GM23248 (cell line): Measurements from ENCODE around the gene FCRLB. TPM values are rescaled to one million over a fixed set of nuclear protein-coding genes. Genes with fewer than 3 reads are reported as not detected.
A peak's percentile ranks its signal among the peaks of the same experiment; 100 is the strongest.

Source experiments
- DNase-seq: peaks from one replicate; pipeline ENCODE4 v3.0.0-alpha.2; 2015
- H2AFZ ChIP-seq: fragments of 200-600 bp; sonication (generic); 2 replicates; pipeline ENCODE4 v1.6.1; 2016; ENCODE audit warnings: antibody characterized with exemption
- H3F3A ChIP-seq: fragments of 200-600 bp; sonication (generic); 2 replicates; pipeline ENCODE4 v1.6.1; 2016; ENCODE audit warnings: mild to moderate bottlenecking, antibody characterized with exemption, mixed run types; ENCODE audit not compliant: insufficient read depth
- H3K27ac ChIP-seq: fragments of 200-600 bp; sonication (generic); 2 replicates; pipeline ENCODE4 v1.5.1; 2016; ENCODE audit warnings: mild to moderate bottlenecking
- H3K27me3 ChIP-seq: fragments of 200-600 bp; sonication (generic); replicated peaks from 2 replicates; pipeline ENCODE4 v1.6.1; 2016; ENCODE audit warnings: mild to moderate bottlenecking; ENCODE audit not compliant: insufficient read depth
- H3K36me3 ChIP-seq: fragments of 200-600 bp; sonication (generic); 2 replicates; pipeline ENCODE4 v1.6.1; 2016; ENCODE audit warnings: low read depth, mild to moderate bottlenecking
- H3K4me1 ChIP-seq: fragments of 200-600 bp; sonication (generic); 2 replicates; pipeline ENCODE4 v1.6.1; 2016; ENCODE audit warnings: mild to moderate bottlenecking; ENCODE audit not compliant: insufficient read depth
- H3K4me2 ChIP-seq: fragments of 200-600 bp; sonication (generic); one replicate; pipeline ENCODE4 v1.6.1; 2016; ENCODE audit warnings: mild to moderate bottlenecking; ENCODE audit not compliant: unreplicated experiment
- H3K4me3 ChIP-seq: fragments of 200-600 bp; sonication (generic); 2 replicates; pipeline ENCODE4 v1.5.1; 2016; ENCODE audit warnings: mild to moderate bottlenecking
- H3K79me2 ChIP-seq: fragments of 200-600 bp; sonication (generic); 2 replicates; pipeline ENCODE4 v1.6.1; 2016; ENCODE audit warnings: mild to moderate bottlenecking; ENCODE audit not compliant: insufficient read depth
- H3K9ac ChIP-seq: fragments of 200-600 bp; sonication (generic); 2 replicates; pipeline ENCODE4 v1.6.1; 2016; ENCODE audit warnings: mild to moderate bottlenecking
- H3K9me2 ChIP-seq: fragments of 200-600 bp; sonication (generic); 2 replicates; pipeline ENCODE4 v1.6.1; 2016; ENCODE audit warnings: mixed run types, mild to moderate bottlenecking, moderate library complexity; ENCODE audit not compliant: insufficient read depth
- H3K9me3 ChIP-seq: fragments of 200-600 bp; sonication (generic); one replicate; pipeline ENCODE4 v1.6.1; 2017; ENCODE audit warnings: low read depth
- H4K20me1 ChIP-seq: fragments of 200-600 bp; sonication (generic); 2 replicates; pipeline ENCODE4 v1.6.0; 2016; ENCODE audit not compliant: insufficient read depth
- EZH2 ChIP-seq: fragments of 200-600 bp; sonication (generic); IDR thresholded peaks from 2 replicates; pipeline ENCODE4 v1.6.1; 2018; ENCODE audit warnings: antibody characterized with exemption, mild to moderate bottlenecking; ENCODE audit not compliant: insufficient read depth, poor library complexity, severe bottlenecking
- EZH2phosphoT487 ChIP-seq: fragments of 200-600 bp; sonication (generic); IDR thresholded peaks from 2 replicates; pipeline ENCODE4 v1.6.1; 2018; ENCODE audit warnings: antibody characterized with exemption, moderate library complexity, mild to moderate bottlenecking, low read depth; ENCODE audit not compliant: insufficient read depth
- WGBS, 2 experiments: methylation state at CpG; one replicate each; pipeline ENCODE4 v1.1.6; 2015 to 2017; ENCODE audit warnings: low lambda C conversion rate in 2 of 2, low coverage in 1 of 2; ENCODE audit errors: missing lambda C conversion rate in 2 of 2; 5-methylcytosine and 5-hydroxymethylcytosine counted together
- in situ Hi-C: fragments of 300-500 bp; cut with MboI; formaldehyde crosslinking; loops from 2 replicates; pipeline ENCODE4 v1.15.0; 2020
- polyA plus RNA-seq: library from polyadenylated mRNA; unstranded; fragments of >200 nt; fragmentation: Nextera tagmentation; extraction: Ambion mirVana; gene quantifications from 2 replicates; pipeline ENCODE4 v1.2.1, GENCODE V29; 2016
- total RNA-seq: library from RNA; depleted of rRNA; stranded (reverse); fragments of >200 nt; shearing (Covaris generic); gene quantifications from 2 replicates; pipeline ENCODE4 v1.2.3, GENCODE V29; 2014

Gene FCRLB
- total and polyA plus RNA-seq, 2 experiments from 2014 or later: 9.4 to 14.5 TPM

DNA sequence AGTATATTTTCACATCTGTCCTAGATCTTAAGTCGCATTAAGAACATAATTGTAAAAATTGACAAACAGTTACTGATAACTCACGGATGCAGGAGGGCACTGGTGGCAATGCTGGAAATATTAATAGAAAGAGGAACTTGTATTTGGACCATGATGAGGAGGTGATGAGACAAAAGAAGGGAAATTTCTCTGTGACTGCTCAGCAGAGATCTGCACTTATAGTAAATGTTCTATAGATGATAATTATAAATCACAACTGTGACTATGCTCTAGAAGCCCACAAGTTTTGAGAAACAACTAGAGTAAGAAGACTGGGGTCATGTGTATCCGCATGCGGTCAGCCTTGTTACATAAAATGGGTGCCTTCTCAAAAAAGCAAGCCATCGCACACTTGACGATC is 19.6 kb downstream of the FCRLB start:
- in situ Hi-C loops: loop anchor here (10.0 kb wide), 1 partner anchor 256 kb away; no protein-coding TSS in a partner anchor
- H3K4me2 ChIP-seq: no peak overlapping the region
- no peaks in the 10 kb centered on the region for H3K9me2 ChIP-seq
- no peaks in the 10 kb centered on the region for H3K79me2 ChIP-seq
- no peaks in the 10 kb centered on the region for H4K20me1 ChIP-seq
- H2AFZ ChIP-seq: no peak overlapping the region
- H3K4me1 ChIP-seq: peaks cover 39% of the 10 kb centered on the region
- no peak overlapping the region for H3K27ac ChIP-seq
- no peak overlapping the region for H3K4me3 ChIP-seq
- no peak for DNase-seq
- no peak for TF ChIP-seq EZH2
- TF ChIP-seq EZH2phosphoT487: no peak
- H3K36me3 ChIP-seq: no peaks in the 10 kb centered on the region
- WGBS, 2 experiments: 74 to 75% methylated on average over 6 of the region's 6 CpGs
- no peaks in the 10 kb centered on the region for H3K9me3 ChIP-seq
- H3F3A ChIP-seq: 0 out of 2 replicates have a peak, but pooled peaks cover 9% of the 10 kb centered on the region
- no peak overlapping the region for H3K9ac ChIP-seq
- no peaks in the 10 kb centered on the region for H3K27me3 ChIP-seq

DNA sequence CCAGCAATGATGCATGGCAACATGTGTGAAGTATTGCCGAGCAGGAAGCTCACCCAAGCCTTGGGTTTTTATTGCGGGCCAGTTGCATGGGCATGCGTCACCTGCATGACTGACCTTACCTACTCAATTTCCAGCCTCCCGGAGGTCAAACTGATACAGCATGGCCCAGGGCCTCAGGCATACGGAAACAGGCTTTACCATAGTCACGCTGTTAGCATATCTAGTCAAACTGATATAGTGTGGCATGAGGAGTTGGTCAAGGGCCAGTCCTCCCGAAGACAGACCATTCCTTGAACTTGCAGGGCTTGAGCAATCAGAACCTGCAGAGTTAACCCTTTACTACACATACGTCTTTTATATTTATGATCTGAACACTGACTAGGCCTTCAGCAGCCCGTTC is 21.9 kb downstream of the FCRLB start:
- no peak overlapping the region for H3K27ac ChIP-seq
- H3K27me3 ChIP-seq: no peaks in the 10 kb centered on the region
- peak overlapping the region; percentile 61; the same call in 1 of the 2 replicates for H3K9ac ChIP-seq
- peaks cover 17% of the 10 kb centered on the region for H3K4me1 ChIP-seq
- no peak for DNase-seq
- 76 to 79% methylated on average over 9 of the region's 9 CpGs for WGBS, 2 experiments
- H3K4me3 ChIP-seq: no peak overlapping the region
- H3K9me2 ChIP-seq: no peaks in the 10 kb centered on the region
- no peaks in the 10 kb centered on the region for H3K36me3 ChIP-seq
- in situ Hi-C loops: loop anchor here (10.0 kb wide), 1 partner anchor 258 kb away; no protein-coding TSS in a partner anchor
- no peaks in the 10 kb centered on the region for H3K79me2 ChIP-seq
- no peak overlapping the region for H3K4me2 ChIP-seq
- no peaks in the 10 kb centered on the region for H4K20me1 ChIP-seq
- no peaks in the 10 kb centered on the region for H3K9me3 ChIP-seq
- TF ChIP-seq EZH2 (no peak), EZH2phosphoT487 (no peak)
- H2AFZ ChIP-seq: no peak overlapping the region
- no peaks in the 10 kb centered on the region for H3F3A ChIP-seq

DNA sequence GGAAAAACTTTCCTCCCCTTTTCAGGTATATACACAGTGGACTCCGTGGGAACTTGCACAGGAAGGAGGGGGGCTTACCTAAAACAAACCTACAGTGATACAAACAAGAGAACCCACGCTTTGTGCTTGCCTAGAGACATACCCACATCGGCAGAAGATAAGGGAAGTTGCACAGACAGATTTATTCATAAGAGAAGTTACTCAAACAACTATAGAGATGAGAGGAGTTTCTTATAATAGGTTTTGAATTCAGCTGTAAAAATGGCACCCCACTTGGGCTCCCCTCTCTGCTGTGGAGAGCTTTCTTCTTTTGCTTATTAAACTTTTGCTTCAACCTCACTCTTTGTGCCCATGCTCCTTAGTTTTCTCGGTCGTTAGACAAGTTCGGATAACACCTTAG is 26.5 kb downstream of the FCRLB start:
- Histone ChIP-seq H3K4me2 (no peak overlapping the region), H3K9me2 (no peaks in the 10 kb centered on the region), H3K79me2 (peaks cover 27% of the 10 kb centered on the region), H3F3A (no peaks in the 10 kb centered on the region), H3K9me3 (no peaks in the 10 kb centered on the region), H4K20me1 (no peaks in the 10 kb centered on the region), H3K27ac (no peak overlapping the region), H3K36me3 (peaks cover 18% of the 10 kb centered on the region), H3K4me3 (no peak overlapping the region), H3K9ac (no peak overlapping the region), H3K27me3 (no peaks in the 10 kb centered on the region), H2AFZ (no peak overlapping the region), H3K4me1 (peaks cover 31% of the 10 kb centered on the region)
- TF ChIP-seq EZH2: no peak
- no peak for TF ChIP-seq EZH2phosphoT487
- DNase-seq: no peak
- 77% methylated on average over 6 of the region's 6 CpGs for WGBS, 2 experiments
- in situ Hi-C loops: loop anchor here (10.0 kb wide), 1 partner anchor 263 kb away; no protein-coding TSS in a partner anchor

DNA sequence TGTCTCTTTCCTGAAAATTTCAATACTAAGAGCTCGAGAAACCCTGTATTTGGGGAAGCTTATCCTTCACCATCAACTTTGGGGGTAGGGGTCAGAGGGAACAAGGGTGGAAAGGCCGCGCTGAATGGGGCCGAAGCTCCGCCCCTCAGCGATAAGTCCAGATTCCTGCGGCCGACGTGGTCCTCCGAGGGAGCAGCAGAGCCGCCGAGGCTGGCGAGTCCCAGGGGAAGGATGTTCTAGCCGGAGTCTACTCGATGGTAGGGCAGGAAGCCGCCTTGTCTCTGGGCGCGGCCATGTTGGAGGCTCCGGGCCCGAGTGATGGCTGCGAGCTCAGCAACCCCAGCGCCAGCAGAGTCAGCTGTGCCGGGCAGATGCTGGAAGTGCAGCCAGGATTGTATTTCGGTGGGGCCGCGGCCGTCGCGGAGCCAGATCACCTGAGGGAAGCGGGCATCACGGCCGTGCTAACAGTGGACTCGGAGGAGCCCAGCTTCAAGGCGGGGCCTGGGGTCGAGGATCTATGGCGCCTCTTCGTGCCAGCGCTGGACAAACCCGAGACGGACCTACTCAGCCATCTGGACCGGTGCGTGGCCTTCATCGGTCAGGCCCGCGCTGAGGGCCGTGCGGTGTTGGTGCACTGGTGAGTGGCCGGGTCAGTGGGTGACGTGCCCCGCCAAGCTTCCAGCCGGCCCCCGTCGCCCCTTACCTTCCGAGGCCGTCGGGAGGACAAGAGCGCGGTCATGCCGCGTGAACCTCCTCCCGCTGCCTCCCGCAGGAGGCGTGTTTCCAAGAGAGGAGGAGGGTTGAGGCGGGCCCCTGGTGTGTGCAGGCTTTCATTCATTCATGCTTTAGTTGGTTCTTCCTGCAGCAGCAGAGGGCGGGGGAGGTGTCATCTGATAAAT is 28.4 kb downstream of the FCRLB start, which contains the start of gene DUSP12:
Gene DUSP12, plus strand, starts transcription at position 278 of the 899 bp plus-strand sequence. Its CDS starts 16 bp downstream, at position 294.
- no peaks in the 10 kb centered on the region for H3K9me3 ChIP-seq
- peak within 1 kb of the TSS; percentile 89 for H2AFZ ChIP-seq
- no peaks in the 10 kb centered on the region for H3K9me2 ChIP-seq
- peaks cover 32% of the 10 kb centered on the region for H3K36me3 ChIP-seq
- H3K4me1 ChIP-seq: peaks cover 19% of the 10 kb centered on the region
- 1 to 2% methylated on average over 52 to 54 of the region's 65 CpGs for WGBS, 2 experiments
- in situ Hi-C loops: loop anchor here (10.0 kb wide), 1 partner anchor 265 kb away; no protein-coding TSS in a partner anchor
- H3K4me2 ChIP-seq: peak within 1 kb of the TSS; percentile 85
- H3K27me3 ChIP-seq: no peaks in the 10 kb centered on the region
- peak; percentile 99 for DNase-seq
- H3K79me2 ChIP-seq: peaks cover 46% of the 10 kb centered on the region
- peak within 1 kb of the TSS; percentile 96 for H3K27ac ChIP-seq
- H3K9ac ChIP-seq: peak within 1 kb of the TSS; percentile 95
- peak within 1 kb of the TSS; percentile 94 for H3K4me3 ChIP-seq
- TF ChIP-seq EZH2phosphoT487: no peak
- TF ChIP-seq EZH2: no peak
- H3F3A ChIP-seq: no peaks in the 10 kb centered on the region
- no peaks in the 10 kb centered on the region for H4K20me1 ChIP-seq
